ENCODE data around the gene THEMIS.

GRCh38 chr6:127920804-127921203, 19.9 kb upstream of the THEMIS start:
- no peak for TF ChIP-seq POLR2AphosphoS5 (IDR thresholded peaks at IDR 0.05; ENCODE audit: borderline replicate concordance, low read depth, low read length)
- no peak for TF ChIP-seq FOXP2 (optimal IDR thresholded peaks at IDR 0.05; ENCODE audit: control extremely low read depth, extremely low read length, insufficient read depth)
